ENCODE results near the gene CABP2. TPM values are rescaled to one million over a fixed set of nuclear protein-coding genes. Genes with fewer than 3 reads are reported as not detected.
"Not testable (repeated sequence)": the region's sequence is repeated elsewhere in the genome, so short reads cannot be mapped to it uniquely, and the experiment has no call there.

Gene CABP2
- total RNA-seq, 3 donors from 2014 or later (not counting 1 experiment from before 2014, with no cell fraction given) = not detected

GRCh38 chr11:67516806-67517205 is 6.4 kb downstream of the CABP2 start:
- H3K36me3 ChIP-seq (ENCODE audit: control insufficient read depth, insufficient read depth, low read length) = no peaks in the 10 kb centered on the region
- TF ChIP-seq CTCF (IDR thresholded peaks at IDR 0.05) = no peak
- H3K36me3 Mint-ChIP-seq = no peaks in the 10 kb centered on the region
- H3K27me3 ChIP-seq (ENCODE audit: control insufficient read depth, insufficient read depth, low read length) = no peaks in the 10 kb centered on the region
- WGBS (ENCODE audit: insufficient coverage) = 96% methylated on average over 9 of the region's 9 CpGs
- no peak for ATAC-seq
- no peak overlapping the region for H3K27ac ChIP-seq (ENCODE audit: low read length)
- H3K4me1 ChIP-seq (ENCODE audit: control insufficient read depth, insufficient read depth, low read length) = no peaks in the 10 kb centered on the region
- no peak overlapping the region for H3K4me3 ChIP-seq (ENCODE audit: low read length)
- H3K27me3 Mint-ChIP-seq (ENCODE audit: low read depth in 2 of 2) = peaks cover 10 to 17% of the 10 kb centered on the region in 2 donors
- no peak overlapping the region for H3K4me3 Mint-ChIP-seq
- no peak overlapping the region for H3K27ac Mint-ChIP-seq
- H3K4me1 Mint-ChIP-seq = no peaks in the 10 kb centered on the region
- DNase-seq = no peak
- no peaks in the 10 kb centered on the region for H3K9me3 Mint-ChIP-seq
- intact Hi-C loops (cut with micrococcal nuclease) = no loop called here
- no peaks in the 10 kb centered on the region for H3K9me3 ChIP-seq (ENCODE audit: control insufficient read depth, insufficient read depth, low read length)

GRCh38 chr11:67514116-67514515 is 9.1 kb downstream of the CABP2 start:
- H3K4me3 ChIP-seq (ENCODE audit: low read length) = no peak overlapping the region
- peaks cover 0 to 3% of the 10 kb centered on the region in 2 donors for H3K4me1 Mint-ChIP-seq
- H3K27ac ChIP-seq (ENCODE audit: low read length) = no peak overlapping the region
- no peaks in the 10 kb centered on the region for H3K9me3 Mint-ChIP-seq
- peaks cover under 1% of the 10 kb centered on the region for H3K4me1 ChIP-seq (ENCODE audit: control insufficient read depth, insufficient read depth, low read length)
- DNase-seq (no peak), ATAC-seq (no peak)
- no peaks in the 10 kb centered on the region for H3K9me3 ChIP-seq (ENCODE audit: control insufficient read depth, insufficient read depth, low read length)
- H3K4me3 Mint-ChIP-seq = no peak overlapping the region
- no peaks in the 10 kb centered on the region for H3K27me3 ChIP-seq (ENCODE audit: control insufficient read depth, insufficient read depth, low read length)
- H3K36me3 ChIP-seq (ENCODE audit: control insufficient read depth, insufficient read depth, low read length) = no peaks in the 10 kb centered on the region
- H3K27ac Mint-ChIP-seq = no peak overlapping the region
- H3K36me3 Mint-ChIP-seq = no peaks in the 10 kb centered on the region
- intact Hi-C loops (cut with micrococcal nuclease) = no loop called here
- peaks cover 17 to 24% of the 10 kb centered on the region in 2 donors for H3K27me3 Mint-ChIP-seq (ENCODE audit: low read depth in 2 of 2)
- TF ChIP-seq CTCF (IDR thresholded peaks at IDR 0.05) = no peak
- WGBS (ENCODE audit: insufficient coverage) = 90% methylated on average over 7 of the region's 7 CpGs

- H3K27ac ChIP-seq (ENCODE audit: low read length); H3K36me3 Mint-ChIP-seq; ATAC-seq; intact Hi-C loops (cut with micrococcal nuclease); H3K36me3 ChIP-seq (ENCODE audit: control insufficient read depth, insufficient read depth, low read length); H3K4me3 ChIP-seq (ENCODE audit: low read length); H3K4me3 Mint-ChIP-seq; H3K9me3 Mint-ChIP-seq; H3K27ac Mint-ChIP-seq; DNase-seq; H3K9me3 ChIP-seq (ENCODE audit: control insufficient read depth, insufficient read depth, low read length); H3K27me3 ChIP-seq (ENCODE audit: control insufficient read depth, insufficient read depth, low read length): not testable (repeated sequence)
- Mint-ChIP-seq H3K4me1 (peaks cover 12 to 23% of the 10 kb centered on the region in 2 donors), H3K27me3 (ENCODE audit: low read depth in 2 of 2) (peaks cover 17 to 24% of the 10 kb centered on the region in 2 donors)
- WGBS (ENCODE audit: insufficient coverage) = 91% methylated on average over 4 of the region's 4 CpGs
- peaks cover 19% of the 10 kb centered on the region for H3K4me1 ChIP-seq (ENCODE audit: control insufficient read depth, insufficient read depth, low read length)
Measured at GRCh38 chr11:67511558-67511957, 11.7 kb downstream of the CABP2 start.

GRCh38 chr11:67510023-67510345 is 13.3 kb downstream of the CABP2 start:
- ATAC-seq (no peak), DNase-seq (no peak)
- H3K36me3 Mint-ChIP-seq = no peaks in the 10 kb centered on the region
- no peaks in the 10 kb centered on the region for H3K9me3 ChIP-seq (ENCODE audit: control insufficient read depth, insufficient read depth, low read length)
- intact Hi-C loops (cut with micrococcal nuclease) = no loop called here
- H3K27ac Mint-ChIP-seq = peak overlapping the region; percentile 95 to 97
- H3K4me3 Mint-ChIP-seq = no peak overlapping the region
- no peak for TF ChIP-seq CTCF (IDR thresholded peaks at IDR 0.05)
- H3K27ac ChIP-seq (ENCODE audit: low read length) = no peak overlapping the region
- H3K27me3 Mint-ChIP-seq (ENCODE audit: low read depth in 2 of 2) = peaks cover 14 to 24% of the 10 kb centered on the region in 2 donors
- no peak overlapping the region for H3K4me3 ChIP-seq (ENCODE audit: low read length)
- H3K4me1 Mint-ChIP-seq = peaks cover 25 to 36% of the 10 kb centered on the region in 2 donors
- H3K36me3 ChIP-seq (ENCODE audit: control insufficient read depth, insufficient read depth, low read length) = peaks cover 8% of the 10 kb centered on the region
- H3K9me3 Mint-ChIP-seq = no peaks in the 10 kb centered on the region
- WGBS (ENCODE audit: insufficient coverage) = 59% methylated on average over 2 of the region's 3 CpGs
- no peaks in the 10 kb centered on the region for H3K27me3 ChIP-seq (ENCODE audit: control insufficient read depth, insufficient read depth, low read length)
- peaks cover 33% of the 10 kb centered on the region for H3K4me1 ChIP-seq (ENCODE audit: control insufficient read depth, insufficient read depth, low read length)
